Esophagus (tissue), 2 donors: Measurements from ENCODE around the gene EIF1AX. TPM values are rescaled to one million over a fixed set of nuclear protein-coding genes. Genes with fewer than 3 reads are reported as not detected.
A peak's percentile ranks its signal among the peaks of the same experiment; 100 is the strongest.
"Not testable (repeated sequence)": the region's sequence is repeated elsewhere in the genome, so short reads cannot be mapped to it uniquely, and the experiment has no call there.

Experiments
- H3K27ac ChIP-seq, 2 donors: one replicate each; pipeline ENCODE4 v1.5.1; 2013; ENCODE audit warnings: low read depth in 2 of 2, mild to moderate bottlenecking in 2 of 2, inconsistent platforms in 1 of 2, low read length in 1 of 2, moderate library complexity in 1 of 2
- H3K27me3 ChIP-seq, 2 donors: one replicate each; pipeline ENCODE4 v1.6.1; 2013; ENCODE audit warnings: low read length in 2 of 2, control low read depth in 1 of 2, mild to moderate bottlenecking in 1 of 2; ENCODE audit not compliant: insufficient read depth in 2 of 2, control insufficient read depth in 1 of 2
- H3K36me3 ChIP-seq, 2 donors: one replicate each; pipeline ENCODE4 v1.6.1; 2013; ENCODE audit warnings: low read length in 1 of 2; ENCODE audit not compliant: control insufficient read depth in 2 of 2, insufficient read depth in 2 of 2
- H3K4me1 ChIP-seq, 2 donors: one replicate each; pipeline ENCODE4 v1.6.1; 2013; ENCODE audit warnings: low read length in 1 of 2; ENCODE audit not compliant: control insufficient read depth in 2 of 2, insufficient read depth in 2 of 2
- H3K4me3 ChIP-seq, 2 donors: one replicate each; pipeline ENCODE4 v1.5.1; 2013; ENCODE audit warnings: low read length in 2 of 2, mild to moderate bottlenecking in 2 of 2, low read depth in 1 of 2, moderate library complexity in 1 of 2
- H3K9me3 ChIP-seq, 2 donors: one replicate each; pipeline ENCODE4 v1.6.1; 2013; ENCODE audit warnings: mild to moderate bottlenecking in 2 of 2, low read depth in 1 of 2, low read length in 1 of 2, moderate library complexity in 1 of 2; ENCODE audit not compliant: control insufficient read depth in 2 of 2, insufficient read depth in 1 of 2
- WGBS, 2 donors: extraction: QIAGEN DNeasy Blood & Tissue Kit; methylation state at CpG; one replicate each; pipeline ENCODE4 v1.1.7; 2013; 5-methylcytosine and 5-hydroxymethylcytosine counted together
- polyA plus RNA-seq, 2 donors: library from polyadenylated mRNA; stranded (reverse); fragments of 200-250 nt; gene quantifications; one replicate each; pipeline ENCODE4 v1.2.3, GENCODE V29; 2013
- donor health status: healthy with polysubstance abuse.
- donor health status: Bipolar disorder and iron deficiency.

Gene EIF1AX
- 10 to 100 TPM; 22.6 to 45.0 TPM for polyA plus RNA-seq

- Histone ChIP-seq H3K36me3 (no peaks in the 10 kb centered on the region), H3K9me3 (no peaks in the 10 kb centered on the region), H3K4me3 (peak within 1 kb of the TSS; percentile 76 to 87), H3K4me1 (no peaks in the 10 kb centered on the region), H3K27ac (peak within 1 kb of the TSS; percentile 84 to 85), H3K27me3 (no peaks in the 10 kb centered on the region)
- WGBS, 2 donors: 2 to 3% methylated on average over 52 to 81 of the region's 82 CpGs
Observed at GRCh38 chrX:20141281-20142220, at the start of gene EIF1AX. Gene EIF1AX (minus strand): TSS chrX:20141838. CDS start chrX:20141640, 198 bp downstream.

GRCh38 chrX:20189171-20189570 lies 47.5 kb upstream of the EIF1AX start:
- H3K36me3 ChIP-seq: no peaks in the 10 kb centered on the region
- no peaks in the 10 kb centered on the region for H3K4me1 ChIP-seq
- H3K27me3 ChIP-seq: no peaks in the 10 kb centered on the region
- no peak overlapping the region for H3K27ac ChIP-seq
- H3K4me3 ChIP-seq: no peak overlapping the region
- H3K9me3 ChIP-seq: no peaks in the 10 kb centered on the region

- no peak overlapping the region for H3K4me3 ChIP-seq
- no peaks in the 10 kb centered on the region for H3K9me3 ChIP-seq
- H3K27me3 ChIP-seq: no peaks in the 10 kb centered on the region
- H3K27ac ChIP-seq: no peak overlapping the region
- 56 to 68% methylated on average over 3 of the region's 3 CpGs for WGBS, 2 donors
- no peaks in the 10 kb centered on the region for H3K36me3 ChIP-seq
- H3K4me1 ChIP-seq: no peaks in the 10 kb centered on the region
Observed at GRCh38 chrX:20181598-20182329, 40.1 kb upstream of the EIF1AX start.

- H3K9me3 ChIP-seq: no peaks in the 10 kb centered on the region
Observed at GRCh38 chrX:20177093-20177492, 35.5 kb upstream of the EIF1AX start.

GRCh38 chrX:20173856-20174255 lies 32.2 kb upstream of the EIF1AX start:
- Histone ChIP-seq H3K9me3 (no peaks in the 10 kb centered on the region), H3K4me3 (no peak overlapping the region), H3K4me1 (no peaks in the 10 kb centered on the region), H3K36me3 (no peaks in the 10 kb centered on the region), H3K27me3 (no peaks in the 10 kb centered on the region), H3K27ac (no peak overlapping the region)
- WGBS, 2 donors: 76 to 97% methylated on average over 2 of the region's 2 CpGs

More at GRCh38 chrX:20177093-20177492, 35.5 kb upstream of the EIF1AX start:
- Histone ChIP-seq H3K27ac (no peak overlapping the region), H3K36me3 (no peaks in the 10 kb centered on the region), H3K27me3 (no peaks in the 10 kb centered on the region), H3K4me3 (no peak overlapping the region), H3K4me1 (no peaks in the 10 kb centered on the region)

GRCh38 chrX:20173313-20173712 lies 31.7 kb upstream of the EIF1AX start:
- H3K9me3 ChIP-seq: no peaks in the 10 kb centered on the region
- no peaks in the 10 kb centered on the region for H3K36me3 ChIP-seq
- WGBS, 2 donors: 83 to 97% methylated on average over 2 of the region's 2 CpGs
- no peak overlapping the region for H3K27ac ChIP-seq
- H3K4me1 ChIP-seq: no peaks in the 10 kb centered on the region
- H3K27me3 ChIP-seq: no peaks in the 10 kb centered on the region
- H3K4me3 ChIP-seq: no peak overlapping the region

- WGBS, 2 donors: 88 to 91% methylated on average over 3 of the region's 3 CpGs
- Histone ChIP-seq H3K27ac (no peak overlapping the region), H3K4me1 (no peaks in the 10 kb centered on the region), H3K36me3 (no peaks in the 10 kb centered on the region), H3K4me3 (no peak overlapping the region), H3K9me3 (no peaks in the 10 kb centered on the region), H3K27me3 (no peaks in the 10 kb centered on the region)
Observed at GRCh38 chrX:20171887-20172286, 30.2 kb upstream of the EIF1AX start.

GRCh38 chrX:20162516-20162915 lies 20.9 kb upstream of the EIF1AX start:
- H3K27ac ChIP-seq, H3K27me3 ChIP-seq, H3K4me1 ChIP-seq, H3K9me3 ChIP-seq, H3K4me3 ChIP-seq, H3K36me3 ChIP-seq: not testable (repeated sequence)

GRCh38 chrX:20159797-20160385 lies 18.3 kb upstream of the EIF1AX start:
- no peak overlapping the region for H3K4me3 ChIP-seq
- no peaks in the 10 kb centered on the region for H3K27me3 ChIP-seq
- H3K27ac ChIP-seq: no peak overlapping the region
- no peaks in the 10 kb centered on the region for H3K4me1 ChIP-seq
- no peaks in the 10 kb centered on the region for H3K9me3 ChIP-seq
- 74 to 92% methylated on average over 4 of the region's 4 CpGs for WGBS, 2 donors
- peaks cover 0 to 3% of the 10 kb centered on the region in 2 donors for H3K36me3 ChIP-seq
